Measurements from ENCODE around the gene OSGIN1. TPM values are rescaled to one million over a fixed set of nuclear protein-coding genes. Genes with fewer than 3 reads are reported as not detected.

Gene OSGIN1
- total RNA-seq, 1 donor from 2014 or later: 2.4 TPM

- Mint-ChIP-seq H3K4me1 (peaks cover 10% of the 10 kb centered on the region), H3K36me3 (ENCODE audit: low read depth) (peaks cover 3% of the 10 kb centered on the region), H3K27ac (ENCODE audit: unreplicated experiment) (no peak overlapping the region), H3K4me3 (no peak overlapping the region), H3K27me3 (ENCODE audit: low read depth) (no peaks in the 10 kb centered on the region), H3K9me3 (no peaks in the 10 kb centered on the region)
- no peak for DNase-seq (ENCODE audit: low read depth, low spot score)
- TF ChIP-seq CTCF (conservative IDR thresholded peaks at IDR 0.05): no peak
Measured at GRCh38 chr16:83933885-83934683, 19.0 kb upstream of the OSGIN1 start.

GRCh38 chr16:83934684-83934977 lies 18.4 kb upstream of the OSGIN1 start:
- Mint-ChIP-seq H3K4me1 (peaks cover 15% of the 10 kb centered on the region), H3K9me3 (no peaks in the 10 kb centered on the region), H3K27ac (ENCODE audit: unreplicated experiment) (no peak overlapping the region), H3K4me3 (no peak overlapping the region), H3K27me3 (ENCODE audit: low read depth) (no peaks in the 10 kb centered on the region), H3K36me3 (ENCODE audit: low read depth) (peaks cover 3% of the 10 kb centered on the region)
- no peak for DNase-seq (ENCODE audit: low read depth, low spot score)
- no peak for TF ChIP-seq CTCF (conservative IDR thresholded peaks at IDR 0.05)

- Mint-ChIP-seq H3K27me3 (ENCODE audit: low read depth) (no peaks in the 10 kb centered on the region), H3K36me3 (ENCODE audit: low read depth) (peaks cover 3% of the 10 kb centered on the region), H3K4me1 (peaks cover 16% of the 10 kb centered on the region), H3K27ac (ENCODE audit: unreplicated experiment) (no peak overlapping the region), H3K4me3 (no peak overlapping the region), H3K9me3 (no peaks in the 10 kb centered on the region)
- no peak for TF ChIP-seq CTCF (conservative IDR thresholded peaks at IDR 0.05)
- no peak for DNase-seq (ENCODE audit: low read depth, low spot score)
Measured at GRCh38 chr16:83935005-83935857, 17.8 kb upstream of the OSGIN1 start.

GRCh38 chr16:83935858-83936255 lies 17.2 kb upstream of the OSGIN1 start:
- no peak for TF ChIP-seq CTCF (conservative IDR thresholded peaks at IDR 0.05)
- peaks cover 3% of the 10 kb centered on the region for H3K36me3 Mint-ChIP-seq (ENCODE audit: low read depth)
- DNase-seq (ENCODE audit: low read depth, low spot score): no peak
- H3K9me3 Mint-ChIP-seq: no peaks in the 10 kb centered on the region
- H3K4me3 Mint-ChIP-seq: no peak overlapping the region
- H3K27me3 Mint-ChIP-seq (ENCODE audit: low read depth): no peaks in the 10 kb centered on the region
- H3K27ac Mint-ChIP-seq (ENCODE audit: unreplicated experiment): no peak overlapping the region
- H3K4me1 Mint-ChIP-seq: peaks cover 20% of the 10 kb centered on the region

DNA sequence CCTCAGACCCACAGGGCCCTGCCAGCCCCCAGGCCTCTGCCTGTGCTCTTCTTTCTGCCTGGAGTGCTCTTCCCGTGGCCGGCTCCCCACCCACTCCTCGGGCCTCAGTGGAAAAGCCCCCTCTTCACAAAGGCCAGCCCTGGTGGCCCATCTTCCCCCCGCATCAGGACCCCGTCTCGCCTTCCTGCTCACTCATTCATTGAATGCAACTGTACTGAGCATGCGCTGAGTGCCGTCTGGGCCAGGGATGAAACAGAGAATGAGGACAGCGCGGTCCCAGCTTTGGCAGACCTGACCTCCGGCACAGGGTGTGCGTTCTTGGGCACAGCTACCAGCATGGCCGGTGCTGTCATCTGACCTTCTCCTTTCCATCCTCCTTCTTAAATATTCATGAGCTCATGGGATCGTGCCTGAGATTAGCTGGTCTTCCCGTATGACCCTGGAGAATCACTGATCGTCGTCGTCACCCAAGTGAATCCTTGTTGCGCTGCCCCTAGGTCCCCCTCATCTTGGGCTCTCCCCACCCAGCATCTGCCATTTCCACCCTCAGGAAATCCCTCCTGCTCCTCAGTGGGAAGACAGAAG lies 16.4 kb upstream of the OSGIN1 start:
- no peak for TF ChIP-seq CTCF (conservative IDR thresholded peaks at IDR 0.05)
- H3K27me3 Mint-ChIP-seq (ENCODE audit: low read depth): no peaks in the 10 kb centered on the region

More for the DNA sequence above, 16.4 kb upstream of the OSGIN1 start:
- no peak for DNase-seq (ENCODE audit: low read depth, low spot score)
- Mint-ChIP-seq H3K36me3 (ENCODE audit: low read depth) (peaks cover 3% of the 10 kb centered on the region), H3K9me3 (no peaks in the 10 kb centered on the region), H3K4me1 (peaks cover 20% of the 10 kb centered on the region), H3K4me3 (no peak overlapping the region), H3K27ac (ENCODE audit: unreplicated experiment) (no peak overlapping the region)
